Measurements from ENCODE around the gene SFXN5.

SFXN5 gene

GRCh38 chr2:73043276-73043675 is 28.2 kb downstream of the SFXN5 start:
- no peak for DNase-seq

GRCh38 chr2:73037947-73038585 is 33.4 kb downstream of the SFXN5 start:
- DNase-seq, result no peak

- no peak for DNase-seq
These were observed 34.7 kb downstream of the SFXN5 start for GRCh38 chr2:73036766-73037165.

- peak in 1 of 2 experiments; percentile 8 for DNase-seq
These were observed 35.4 kb downstream of the SFXN5 start for GRCh38 chr2:73035899-73036711.

GRCh38 chr2:73034661-73035375 is 36.7 kb downstream of the SFXN5 start:
- no peak for DNase-seq

- DNase-seq, result no peak
These were observed 37.6 kb downstream of the SFXN5 start for GRCh38 chr2:73033766-73034381.

GRCh38 chr2:73033142-73033765 is 38.3 kb downstream of the SFXN5 start:
- DNase-seq, result no peak

- DNase-seq, result no peak
These were observed 38.8 kb downstream of the SFXN5 start for GRCh38 chr2:73032702-73033097.

- DNase-seq, result no peak
These were observed 39.5 kb downstream of the SFXN5 start for GRCh38 chr2:73031725-73032701.

GRCh38 chr2:73031095-73031678 is 40.3 kb downstream of the SFXN5 start:
- DNase-seq, result no peak

- DNase-seq, result no peak
These were observed 42.7 kb downstream of the SFXN5 start for GRCh38 chr2:73028841-73029240.

GRCh38 chr2:73027340-73027739 is 44.2 kb downstream of the SFXN5 start:
- DNase-seq, result no peak

GRCh38 chr2:73023497-73023896 is 48.0 kb downstream of the SFXN5 start:
- no peak for DNase-seq

- DNase-seq, result no peak
These were observed 49.4 kb downstream of the SFXN5 start for GRCh38 chr2:73022024-73022568.

GRCh38 chr2:73021371-73022010 is 50.0 kb downstream of the SFXN5 start:
- DNase-seq, result no peak

- no peak for DNase-seq
These were observed 50.7 kb downstream of the SFXN5 start for GRCh38 chr2:73020657-73021370.

GRCh38 chr2:73020306-73020656 is 51.2 kb downstream of the SFXN5 start:
- DNase-seq, result no peak

GRCh38 chr2:73018188-73018825 is 53.2 kb downstream of the SFXN5 start:
- no peak for DNase-seq

GRCh38 chr2:73013936-73014335 is 57.6 kb downstream of the SFXN5 start:
- no peak for DNase-seq

Data from cerebellar nuclear complex (tissue), 1 donor.